ENCODE measurements around the gene JAZF1.

JAZF1 gene

GRCh38 chr7:28069388-28069787 lies 111.2 kb downstream of the JAZF1 start:
- no peak for DNase-seq

- no peak for DNase-seq
Observed at GRCh38 chr7:28068811-28069216, 111.8 kb downstream of the JAZF1 start.

GRCh38 chr7:28067171-28067570 lies 113.4 kb downstream of the JAZF1 start:
- DNase-seq, result no peak

- DNase-seq, result no peak
Observed at GRCh38 chr7:28065721-28066285, 114.8 kb downstream of the JAZF1 start.

GRCh38 chr7:28065308-28065707 lies 115.3 kb downstream of the JAZF1 start:
- no peak for DNase-seq

GRCh38 chr7:28064437-28064836 lies 116.2 kb downstream of the JAZF1 start:
- DNase-seq, result no peak

GRCh38 chr7:28062197-28062991 lies 118.2 kb downstream of the JAZF1 start:
- DNase-seq, result peak; percentile 69

- DNase-seq, result no peak
Observed at GRCh38 chr7:28061824-28062196, 118.8 kb downstream of the JAZF1 start.

GRCh38 chr7:28060371-28060950 lies 120.1 kb downstream of the JAZF1 start:
- no peak for DNase-seq

GRCh38 chr7:28055161-28055544 lies 125.4 kb downstream of the JAZF1 start:
- no peak for DNase-seq

GRCh38 chr7:28054531-28055160 lies 125.9 kb downstream of the JAZF1 start:
- no peak for DNase-seq

GRCh38 chr7:28052933-28053332 lies 127.7 kb downstream of the JAZF1 start:
- DNase-seq, result no peak

GRCh38 chr7:28048694-28049093 lies 131.9 kb downstream of the JAZF1 start:
- no peak for DNase-seq

GRCh38 chr7:28046035-28046434 lies 134.6 kb downstream of the JAZF1 start:
- no peak for DNase-seq

GRCh38 chr7:28045592-28045991 lies 135.0 kb downstream of the JAZF1 start:
- DNase-seq, result no peak

GRCh38 chr7:28044825-28045224 lies 135.8 kb downstream of the JAZF1 start:
- no peak for DNase-seq

GRCh38 chr7:28042721-28043120 lies 137.9 kb downstream of the JAZF1 start:
- DNase-seq, result no peak

- DNase-seq, result no peak
Observed at GRCh38 chr7:28041508-28042314, 138.9 kb downstream of the JAZF1 start.

- DNase-seq, result no peak
Observed at GRCh38 chr7:28038175-28038797, 142.3 kb downstream of the JAZF1 start.

- no peak for DNase-seq
Observed at GRCh38 chr7:28037220-28038010, 143.2 kb downstream of the JAZF1 start.

GRCh38 chr7:28036696-28037095 lies 143.9 kb downstream of the JAZF1 start:
- DNase-seq, result no peak

- DNase-seq, result no peak
Observed at GRCh38 chr7:28033386-28033785, 147.2 kb downstream of the JAZF1 start.

Data from NCI-H146 (cell line).